HEK293 (cell line): ENCODE measurements around the gene GATA2.

Source experiments
- CTCF ChIP-seq: fragments of 450-650 bp; formaldehyde crosslinking; IDR thresholded peaks from 2 replicates; pipeline ENCODE4 v1.5.1; 2016; ENCODE audit warnings: missing biosample characterization, missing genetic modification characterization
- KLF16 ChIP-seq: fragments of 450-650 bp; formaldehyde crosslinking; IDR thresholded peaks from 2 replicates; pipeline ENCODE4 v1.5.1; 2017; ENCODE audit warnings: missing biosample characterization, missing genetic modification characterization
- REST ChIP-seq: fragments of 450-650 bp; formaldehyde crosslinking; IDR thresholded peaks from 2 replicates; pipeline ENCODE4 v1.5.1; 2016; ENCODE audit warnings: missing biosample characterization, missing genetic modification characterization
- YY1 ChIP-seq: fragments of 450-650 bp; formaldehyde crosslinking; IDR thresholded peaks from 2 replicates; pipeline ENCODE4 v1.5.1; 2018; ENCODE audit warnings: missing biosample characterization, missing genetic modification characterization
- ZFP69B ChIP-seq: fragments of 450-650 bp; formaldehyde crosslinking; IDR thresholded peaks from 2 replicates; pipeline ENCODE4 v1.5.1; 2016; ENCODE audit warnings: missing biosample characterization, missing genetic modification characterization
- ZNF354C ChIP-seq: fragments of 450-650 bp; formaldehyde crosslinking; IDR thresholded peaks from 2 replicates; pipeline ENCODE4 v1.5.1; 2016; ENCODE audit warnings: missing biosample characterization, missing genetic modification characterization, low read depth, borderline replicate concordance
- ZNF423 ChIP-seq: fragments of 450-650 bp; formaldehyde crosslinking; IDR thresholded peaks from 2 replicates; pipeline ENCODE4 v1.5.1; 2016; ENCODE audit warnings: missing biosample characterization, missing genetic modification characterization
- ZNF514 ChIP-seq: fragments of 450-650 bp; formaldehyde crosslinking; IDR thresholded peaks from 2 replicates; pipeline ENCODE4 v1.5.1; 2016; ENCODE audit warnings: missing biosample characterization, missing genetic modification characterization
- ZNF555 ChIP-seq: fragments of 450-650 bp; formaldehyde crosslinking; conservative IDR thresholded peaks from 2 replicates; pipeline ENCODE4 v1.5.1; 2017; ENCODE audit warnings: missing biosample characterization, mild to moderate bottlenecking, missing genetic modification characterization, inconsistent platforms
- TF ChIP-seq, protein P1 (sequence below): fragments of 450-650 bp; formaldehyde crosslinking; IDR thresholded peaks from 2 replicates; pipeline ENCODE4 v1.5.1; 2016; ENCODE audit warnings: missing biosample characterization, missing genetic modification characterization

- no peak for TF ChIP-seq CTCF (tag by site-specific recombination)
- TF ChIP-seq ZNF555 = no peak
- TF ChIP-seq ZNF354C = no peak
- no peak for TF ChIP-seq KLF16 (tag by site-specific recombination)
- no peak for TF ChIP-seq REST
- TF ChIP-seq ZFP69B (tag by site-specific recombination) = no peak
- no peak for TF ChIP-seq ZNF514 (tag by site-specific recombination)
- TF ChIP-seq, protein P1, sequence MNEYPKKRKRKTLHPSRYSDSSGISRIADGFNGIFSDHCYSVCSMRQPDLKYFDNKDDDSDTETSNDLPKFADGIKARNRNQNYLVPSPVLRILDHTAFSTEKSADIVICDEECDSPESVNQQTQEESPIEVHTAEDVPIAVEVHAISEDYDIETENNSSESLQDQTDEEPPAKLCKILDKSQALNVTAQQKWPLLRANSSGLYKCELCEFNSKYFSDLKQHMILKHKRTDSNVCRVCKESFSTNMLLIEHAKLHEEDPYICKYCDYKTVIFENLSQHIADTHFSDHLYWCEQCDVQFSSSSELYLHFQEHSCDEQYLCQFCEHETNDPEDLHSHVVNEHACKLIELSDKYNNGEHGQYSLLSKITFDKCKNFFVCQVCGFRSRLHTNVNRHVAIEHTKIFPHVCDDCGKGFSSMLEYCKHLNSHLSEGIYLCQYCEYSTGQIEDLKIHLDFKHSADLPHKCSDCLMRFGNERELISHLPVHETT (tag by site-specific recombination) = no peak
- no peak for TF ChIP-seq ZNF423
- no peak for TF ChIP-seq YY1 (tag by site-specific recombination)
These were observed 1.9 kb downstream of the GATA2 start for GRCh38 chr3:128490915-128491690.
